Gastroesophageal sphincter (tissue), 2 donors: ENCODE results near the gene NOTCH4.

Experiments used
- EP300 ChIP-seq: sonication (generic); formaldehyde crosslinking; IDR thresholded peaks from one replicate; pipeline ENCODE4 v1.6.1; 2017; ENCODE audit warnings: antibody characterized with exemption, mild to moderate bottlenecking
- POLR2AphosphoS5 ChIP-seq: sonication (generic); formaldehyde crosslinking; IDR thresholded peaks from one replicate; pipeline ENCODE4 v1.6.1; 2017; ENCODE audit warnings: antibody characterized with exemption

GRCh38 chr6:32249262-32249661 is 25.4 kb upstream of the NOTCH4 start:
- TF ChIP-seq POLR2AphosphoS5 (no peak), EP300 (no peak)
